Ovary (tissue), 10 donors: ENCODE measurements around the gene ZP3. TPM values are rescaled to one million over a fixed set of nuclear protein-coding genes. Genes with fewer than 3 reads are reported as not detected.

Experiments used
- DNase-seq, 5 donors: peaks; one replicate each; pipeline ENCODE4 v3.0.0-alpha.2; 2019 to 2020
- H3K27ac ChIP-seq, 2 donors: fragments of 200-600 bp; one replicate each; pipeline versions ENCODE4 v1.5.1 to v1.8.0; 2019 to 2022
- H3K27me3 ChIP-seq: fragments of 200-600 bp; one replicate; pipeline ENCODE4 v1.8.0; 2022
- H3K36me3 ChIP-seq: fragments of 200-600 bp; sonication (generic); one replicate; pipeline ENCODE4 v1.5.1; 2019
- H3K4me1 ChIP-seq: one replicate; pipeline ENCODE4 v1.8.1; 2013; ENCODE audit warnings: mild to moderate bottlenecking, moderate library complexity; ENCODE audit not compliant: insufficient read depth
- H3K4me3 ChIP-seq: fragments of 200-600 bp; sonication (generic); one replicate; pipeline ENCODE4 v1.5.1; 2017
- H3K9me3 ChIP-seq, 2 donors: fragments of 200-600 bp in 1 of 2; sonication (generic) in 1 of 2; one replicate each; pipeline versions ENCODE4 v1.5.1 to v1.8.1; 2013 to 2019; ENCODE audit warnings: mild to moderate bottlenecking in 1 of 2, moderate library complexity in 1 of 2
- EP300 ChIP-seq: sonication (generic); formaldehyde crosslinking; IDR thresholded peaks from one replicate; pipeline ENCODE4 v1.6.1; 2017; ENCODE audit warnings: antibody characterized with exemption
- POLR2A ChIP-seq: fragments of 450-650 bp; IDR thresholded peaks from one replicate; pipeline ENCODE4 v1.6.1; 2017; ENCODE audit warnings: antibody characterized with exemption, mild to moderate bottlenecking, moderate library complexity
- WGBS, 3 donors: extraction: QIAGEN DNeasy Blood & Tissue Kit in 1 of 3; methylation state at CpG; one replicate each; pipeline versions ENCODE4 v1.1.5 to v1.1.7; 2013 to 2017; 5-methylcytosine and 5-hydroxymethylcytosine counted together
- intact Hi-C, 4 donors: fragments of 100-400 bp; cut with DNase I; formaldehyde crosslinking; loops; one replicate each; pipeline versions ENCODE4 v1.11.0 to v1.15.1; 2022 to 2023
- long read RNA-seq, 3 donors: library from polyadenylated mRNA in 2 of 3; unstranded in 2 of 3; transcript quantifications; one replicate each; pipeline ENCODE4 v2.0.0 and lab custom pipeline, GENCODE V29; 2021 to 2026
- polyA plus RNA-seq, 2 donors: library from polyadenylated mRNA; stranded (reverse); fragments of 200-250 nt in 1 of 2; fragments of 350-450 nt in 1 of 2; fragmentation: Illumina TruSeq in 1 of 2; extraction: RNeasy Lipid Tissue Mini Kit (QIAGEN cat#74804) in 1 of 2; gene quantifications; one replicate each; pipeline ENCODE4 v1.2.3, GENCODE V29; 2013 to 2014
- total RNA-seq, 7 donors: library from RNA; depleted of rRNA in 2 of 7; stranded (reverse); fragments of >200 nt in 2 of 7; fragmentation: NEBNext Ultra II Directional in 3 of 7; extraction: Animal tissue kit (Norgen Biotek cat#: 25700) in 3 of 7; gene quantifications; one replicate each; pipeline versions ENCODE4 v1.1.0 to v1.2.4, GENCODE V29; 2016 to 2023
- TF ChIP-seq, protein P1 (sequence below), 3 donors: fragments of 450-650 bp in 2 of 3; fragments of 200-600 bp in 1 of 3; IDR thresholded peaks; one replicate each; pipeline versions ENCODE4 v1.5.1 to v1.8.0; 2016 to 2022; ENCODE audit warnings: antibody characterized with exemption in 3 of 3, mild to moderate bottlenecking in 1 of 3
- donor health status: DM: no; HTN: no; CAD: no; lungs with moderate emphysema.
- donor health status: DM: no; HTN: no; CAD: no.
- donor health status: Bipolar disorder and iron deficiency.
- donor health status: DM: yes; HTN: yes; CAD: no.
- donor health status: DM: no; HTN: no; CAD: no.
- donor health status: DM: yes; HTN: yes; CAD: no.

The ZP3 gene
- total RNA-seq (10 to 100 TPM in 2 of 7 donors, 1 to 10 TPM in 4, under 1 TPM in 1; 0.73 to 22.0 (median 5.3) TPM), polyA plus RNA-seq (10 to 100 TPM in 1 of 2 donors, under 1 TPM in 1; 0.75 to 12.7 TPM)
- long read RNA-seq, donor 1, partial matches to known transcripts = 0 of 5 reads
- long read RNA-seq, donor 1, other reads (novel, unspliced or antisense) = 2 of 5 reads
- long read RNA-seq, donor 2, transcript ZP3-202 (8 exons, 1,348 nt) = major isoform, 60 of 79 reads
- long read RNA-seq, donor 2, partial matches to known transcripts = 16 of 79 reads
- long read RNA-seq, donor 2, other reads (novel, unspliced or antisense) = 0 of 79 reads
- long read RNA-seq, donor 3, partial matches to known transcripts = 1 of 3 reads
- long read RNA-seq, donor 3, other reads (novel, unspliced or antisense) = 0 of 3 reads

DNA sequence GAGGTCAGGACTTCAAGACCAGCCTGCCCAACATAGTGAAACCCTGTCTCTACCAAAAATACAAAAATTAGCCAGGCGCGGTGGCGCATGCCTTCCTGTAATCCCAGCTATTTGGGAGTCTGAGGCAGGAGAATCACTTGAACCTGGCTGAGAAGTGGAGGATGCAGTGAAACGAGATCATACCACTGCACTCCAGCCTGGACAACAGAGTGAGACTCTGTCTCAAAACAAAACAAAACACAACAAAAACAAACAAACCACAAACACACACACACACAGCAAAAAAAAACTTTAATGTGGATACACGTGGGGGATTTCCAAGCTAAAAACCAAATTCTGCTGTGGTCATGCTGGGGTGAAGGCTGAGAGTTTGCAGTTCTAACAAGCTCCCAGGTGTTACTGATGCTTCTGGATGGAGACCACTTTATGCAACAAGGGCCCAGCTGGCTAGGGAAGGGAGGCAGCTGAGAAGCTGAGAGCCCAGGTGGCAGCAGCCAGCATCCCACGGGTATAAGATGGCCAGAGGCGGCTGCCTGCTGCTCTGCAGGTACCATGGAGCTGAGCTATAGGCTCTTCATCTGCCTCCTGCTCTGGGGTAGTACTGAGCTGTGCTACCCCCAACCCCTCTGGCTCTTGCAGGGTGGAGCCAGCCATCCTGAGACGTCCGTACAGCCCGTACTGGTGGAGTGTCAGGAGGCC is at the start of gene ZP3:
Gene ZP3, plus strand, starts transcription at position 538 of the 699 bp plus-strand sequence. Its CDS starts 15 bp downstream, at position 553.
- intact Hi-C loops = no loop called here
- Histone ChIP-seq H3K4me3 (no peak within 1 kb of the TSS), H3K27ac (no peak within 1 kb of the TSS), H3K36me3 (no peaks in the 10 kb centered on the region), H3K9me3 (no peaks in the 10 kb centered on the region), H3K27me3 (no peaks in the 10 kb centered on the region), H3K4me1 (no peaks in the 10 kb centered on the region)
- TF ChIP-seq, protein P1, sequence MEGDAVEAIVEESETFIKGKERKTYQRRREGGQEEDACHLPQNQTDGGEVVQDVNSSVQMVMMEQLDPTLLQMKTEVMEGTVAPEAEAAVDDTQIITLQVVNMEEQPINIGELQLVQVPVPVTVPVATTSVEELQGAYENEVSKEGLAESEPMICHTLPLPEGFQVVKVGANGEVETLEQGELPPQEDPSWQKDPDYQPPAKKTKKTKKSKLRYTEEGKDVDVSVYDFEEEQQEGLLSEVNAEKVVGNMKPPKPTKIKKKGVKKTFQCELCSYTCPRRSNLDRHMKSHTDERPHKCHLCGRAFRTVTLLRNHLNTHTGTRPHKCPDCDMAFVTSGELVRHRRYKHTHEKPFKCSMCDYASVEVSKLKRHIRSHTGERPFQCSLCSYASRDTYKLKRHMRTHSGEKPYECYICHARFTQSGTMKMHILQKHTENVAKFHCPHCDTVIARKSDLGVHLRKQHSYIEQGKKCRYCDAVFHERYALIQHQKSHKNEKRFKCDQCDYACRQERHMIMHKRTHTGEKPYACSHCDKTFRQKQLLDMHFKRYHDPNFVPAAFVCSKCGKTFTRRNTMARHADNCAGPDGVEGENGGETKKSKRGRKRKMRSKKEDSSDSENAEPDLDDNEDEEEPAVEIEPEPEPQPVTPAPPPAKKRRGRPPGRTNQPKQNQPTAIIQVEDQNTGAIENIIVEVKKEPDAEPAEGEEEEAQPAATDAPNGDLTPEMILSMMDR (IDR thresholded peaks at IDR 0.05) = no peak
- TF ChIP-seq POLR2A (no peak), EP300 (no peak)
- DNase-seq = no peak
- 66 to 79% (median 77%) methylated on average over 10 of the region's 10 CpGs for WGBS, 3 donors

DNA sequence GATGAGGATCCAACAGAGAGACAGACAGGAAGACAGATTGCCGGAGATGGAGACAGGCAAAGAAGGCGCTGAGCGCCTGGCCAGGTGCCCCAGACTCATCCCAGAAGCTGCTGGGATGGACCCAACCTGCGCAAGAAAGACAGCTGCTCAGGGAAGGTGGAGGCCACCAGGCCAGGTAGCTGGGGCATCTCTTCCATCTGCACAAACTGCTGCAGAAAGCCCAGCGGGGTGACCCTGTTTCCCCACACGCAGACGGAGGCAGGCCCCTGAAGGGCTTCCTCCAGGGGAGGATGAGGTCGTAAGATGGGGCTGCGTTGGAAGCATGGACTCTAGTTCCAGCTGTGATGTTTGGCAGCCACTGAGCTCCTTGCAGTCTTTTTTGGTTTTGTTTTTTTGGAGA is 49.5 kb upstream of the ZP3 start:
- peaks cover 9% of the 10 kb centered on the region for H3K4me1 ChIP-seq
- DNase-seq = no peak
- no peaks in the 10 kb centered on the region for H3K27me3 ChIP-seq
- H3K4me3 ChIP-seq = no peak overlapping the region
- H3K27ac ChIP-seq = no peak overlapping the region
- H3K36me3 ChIP-seq = no peaks in the 10 kb centered on the region
- TF ChIP-seq EP300 (no peak), POLR2A (no peak)
- TF ChIP-seq, protein P1 (IDR thresholded peaks at IDR 0.05) = no peak
- 40 to 49% (median 46%) methylated on average over 9 of the region's 9 CpGs for WGBS, 3 donors
- H3K9me3 ChIP-seq = no peaks in the 10 kb centered on the region
- intact Hi-C loops = no loop called here

DNA sequence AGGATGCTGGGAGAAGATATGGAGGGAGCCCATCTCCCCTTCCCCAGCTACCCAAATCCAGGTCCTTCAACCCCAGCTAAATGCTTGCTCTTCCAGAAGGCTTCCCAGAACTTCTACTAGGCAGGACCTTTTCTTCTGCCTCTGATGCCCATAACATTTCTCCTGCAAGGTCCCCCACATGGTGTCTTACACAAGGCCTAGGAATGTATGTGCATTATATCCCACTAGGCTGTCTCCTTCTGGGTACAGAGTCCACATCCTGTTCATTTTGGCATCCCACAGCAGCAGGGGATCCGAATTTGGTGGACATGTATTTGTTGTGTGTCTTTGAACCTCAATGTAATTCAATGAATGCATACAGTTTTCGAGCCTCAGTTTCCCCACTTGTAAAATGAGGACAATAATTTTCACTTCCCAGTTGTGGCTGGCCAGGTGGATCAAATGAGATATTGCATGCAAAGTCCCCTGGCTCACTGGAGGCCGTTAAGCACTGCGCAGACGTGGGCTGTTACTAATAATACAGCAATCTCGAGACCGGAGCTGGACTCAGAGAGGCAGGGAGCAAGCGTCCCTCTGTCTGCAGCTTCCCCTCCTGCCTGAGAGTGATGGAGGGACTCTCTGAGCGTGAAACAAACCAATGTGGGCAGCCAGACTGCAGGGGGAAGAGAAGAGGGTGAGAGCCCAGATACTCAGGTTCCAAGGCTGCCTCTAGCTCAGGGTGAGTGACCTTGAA is 47.4 kb upstream of the ZP3 start:
- TF ChIP-seq, protein P1 (IDR thresholded peaks at IDR 0.05) = no peak
- TF ChIP-seq POLR2A = no peak
- TF ChIP-seq EP300 = no peak
- Histone ChIP-seq H3K27ac (no peak overlapping the region), H3K9me3 (no peaks in the 10 kb centered on the region), H3K36me3 (no peaks in the 10 kb centered on the region), H3K4me3 (no peak overlapping the region), H3K4me1 (peaks cover 15% of the 10 kb centered on the region), H3K27me3 (no peaks in the 10 kb centered on the region)
- 21 to 36% (median 31%) methylated on average over 9 of the region's 9 CpGs for WGBS, 3 donors
- DNase-seq = peak in 1 of 5 donors; percentile 43
- intact Hi-C loops = no loop called here

DNA sequence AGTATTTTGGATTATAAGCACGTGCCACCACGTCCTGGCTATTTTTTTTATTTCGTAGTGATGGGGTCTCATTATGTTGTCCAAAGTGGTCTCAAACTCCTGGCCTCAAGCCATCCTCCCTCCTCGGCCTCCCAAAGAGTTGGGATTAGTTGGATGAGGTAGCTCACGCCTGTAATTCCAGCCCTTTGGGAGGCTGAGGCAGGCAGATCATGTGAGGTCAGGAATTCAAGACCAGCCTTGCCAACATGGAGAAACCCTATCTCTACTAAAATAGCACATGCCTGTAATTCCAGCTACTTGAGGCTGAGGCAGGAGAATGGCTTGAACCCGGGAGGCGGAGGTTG is 44.2 kb upstream of the ZP3 start:
- intact Hi-C loops = no loop called here
- WGBS, 3 donors = 35 to 41% (median 39%) methylated on average over 7 of the region's 7 CpGs
- Histone ChIP-seq H3K4me3 (peak overlapping the region; percentile 37), H3K36me3 (no peaks in the 10 kb centered on the region), H3K9me3 (no peaks in the 10 kb centered on the region), H3K4me1 (peaks cover 15% of the 10 kb centered on the region), H3K27me3 (no peaks in the 10 kb centered on the region), H3K27ac (peak overlapping the region; percentile 59 to 80)
- TF ChIP-seq, protein P1 (IDR thresholded peaks at IDR 0.05) = no peak
- TF ChIP-seq POLR2A (no peak), EP300 (no peak)
- DNase-seq = peak in 2 of 5 donors; percentile 43 to 52
